ENCODE measurements around the gene RAB22A. TPM values are rescaled to one million over a fixed set of nuclear protein-coding genes. Genes with fewer than 3 reads are reported as not detected.

The RAB22A gene
- total and polyA plus RNA-seq, 12 donors, result 6.7 to 46.3 (median 28.2) TPM

GRCh38 chr20:58264271-58264670 is 45.2 kb upstream of the RAB22A start:
- intact Hi-C loops (cut with DNase I), result no loop called here
- no peak for DNase-seq
- Histone ChIP-seq H3K9me3 (replicated peaks in 1 of 3) (no peaks in the 10 kb centered on the region), H3K36me3 (replicated peaks in 1 of 2) (peaks cover 0 to 7% of the 10 kb centered on the region in 2 donors), H3K4me3 (no peak overlapping the region), H3K27ac (no peak overlapping the region), H3K4me1 (replicated peaks in 1 of 2) (peaks cover 0 to 12% of the 10 kb centered on the region in 2 donors), H3K27me3 (no peaks in the 10 kb centered on the region)
- WGBS, 4 donors, result 92 to 93% (median 92%) methylated on average over 6 of the region's 6 CpGs
- TF ChIP-seq CTCF (IDR thresholded peaks at IDR 0.05), result no peak
- TF ChIP-seq POLR2A (IDR thresholded peaks at IDR 0.05), result no peak

GRCh38 chr20:58267389-58268215 is 41.9 kb upstream of the RAB22A start:
- Histone ChIP-seq H3K27ac (no peak overlapping the region), H3K4me1 (replicated peaks in 1 of 2) (peaks cover 0 to 7% of the 10 kb centered on the region in 2 donors), H3K4me3 (no peak overlapping the region), H3K9me3 (replicated peaks in 1 of 3) (no peaks in the 10 kb centered on the region), H3K27me3 (no peaks in the 10 kb centered on the region), H3K36me3 (replicated peaks in 1 of 2) (peaks cover 0 to 18% of the 10 kb centered on the region in 2 donors)
- WGBS, 4 donors, result 82 to 96% (median 86%) methylated on average over 9 of the region's 9 CpGs
- no peak for DNase-seq
- TF ChIP-seq POLR2A (IDR thresholded peaks at IDR 0.05), result no peak
- TF ChIP-seq CTCF (IDR thresholded peaks at IDR 0.05), result no peak
- intact Hi-C loops (cut with DNase I), result no loop called here

GRCh38 chr20:58268421-58268821 is 41.1 kb upstream of the RAB22A start:
- TF ChIP-seq CTCF (IDR thresholded peaks at IDR 0.05) (no peak), POLR2A (IDR thresholded peaks at IDR 0.05) (no peak)
- H3K4me1 ChIP-seq (replicated peaks in 1 of 2), result peaks cover 0 to 7% of the 10 kb centered on the region in 2 donors
- no peak overlapping the region for H3K4me3 ChIP-seq
- H3K27me3 ChIP-seq, result no peaks in the 10 kb centered on the region
- 59 to 82% (median 69%) methylated on average over 7 of the region's 7 CpGs for WGBS, 4 donors
- intact Hi-C loops (cut with DNase I), result no loop called here
- peak in 4 of 7 donors; percentile 41 to 64 (median 51) for DNase-seq
- peaks cover 0 to 18% of the 10 kb centered on the region in 2 donors for H3K36me3 ChIP-seq (replicated peaks in 1 of 2)
- H3K27ac ChIP-seq, result peak overlapping the region in 1 of 5 donors; percentile 40
- no peaks in the 10 kb centered on the region for H3K9me3 ChIP-seq (replicated peaks in 1 of 3)

- Histone ChIP-seq H3K4me3 (no peak overlapping the region), H3K9me3 (replicated peaks in 1 of 3) (no peaks in the 10 kb centered on the region), H3K36me3 (replicated peaks in 1 of 2) (peaks cover 0 to 18% of the 10 kb centered on the region in 2 donors), H3K4me1 (replicated peaks in 1 of 2) (peaks cover 0 to 7% of the 10 kb centered on the region in 2 donors), H3K27me3 (no peaks in the 10 kb centered on the region), H3K27ac (no peak overlapping the region)
- intact Hi-C loops (cut with DNase I), result no loop called here
- DNase-seq, result no peak
- TF ChIP-seq POLR2A (IDR thresholded peaks at IDR 0.05) (no peak), CTCF (IDR thresholded peaks at IDR 0.05) (no peak)
- WGBS, 4 donors, result 65 to 76% (median 69%) methylated on average over 10 to 13 of the region's 13 CpGs
These were observed 40.4 kb upstream of the RAB22A start for GRCh38 chr20:58268936-58269619.

Measured in adrenal gland (tissue), 12 donors.